ENCODE data around the gene TACC2.

- TF ChIP-seq EZH2 (IDR thresholded peaks at IDR 0.05; ENCODE audit: insufficient read depth, low read length) (no peak), CTCF (IDR thresholded peaks at IDR 0.05; ENCODE audit: insufficient read depth, low read depth, low read length) (no peak)
Observed at GRCh38 chr10:122078965-122079795, 90.2 kb downstream of the TACC2 start.

Measured in astrocyte (in vitro differentiated cells and primary cell).